ENCODE results near the gene GCM1.

Gene GCM1

GRCh38 chr6:53154071-53154470 is 5.4 kb upstream of the GCM1 start:
- no peak for DNase-seq

GRCh38 chr6:53152576-53152975 is 3.9 kb upstream of the GCM1 start:
- no peak for DNase-seq

- DNase-seq: no peak
These were observed 3.0 kb upstream of the GCM1 start for GRCh38 chr6:53151676-53152075.

GRCh38 chr6:53144802-53145201 is 3.8 kb downstream of the GCM1 start:
- DNase-seq: no peak

GRCh38 chr6:53143710-53144109 is 4.9 kb downstream of the GCM1 start:
- DNase-seq: no peak

- DNase-seq: no peak
These were observed 5.8 kb downstream of the GCM1 start for GRCh38 chr6:53142810-53143209.

- peak in 1 of 51 donors; percentile 0 for DNase-seq
These were observed 8.7 kb downstream of the GCM1 start for GRCh38 chr6:53139841-53140413.

GRCh38 chr6:53136000-53136609 is 12.5 kb downstream of the GCM1 start:
- DNase-seq: no peak

GRCh38 chr6:53134601-53135235 is 13.9 kb downstream of the GCM1 start:
- DNase-seq: no peak

GRCh38 chr6:53133961-53134360 is 14.7 kb downstream of the GCM1 start:
- no peak for DNase-seq

- DNase-seq: no peak
These were observed 17.9 kb downstream of the GCM1 start for GRCh38 chr6:53130569-53131290.

- DNase-seq: no peak
These were observed 19.8 kb downstream of the GCM1 start for GRCh38 chr6:53128842-53129241.

GRCh38 chr6:53125276-53125675 is 23.4 kb downstream of the GCM1 start:
- no peak for DNase-seq

- DNase-seq: no peak
These were observed 24.4 kb downstream of the GCM1 start for GRCh38 chr6:53124131-53124800.

GRCh38 chr6:53119772-53120409 is 28.8 kb downstream of the GCM1 start:
- DNase-seq: no peak

GRCh38 chr6:53119349-53119748 is 29.3 kb downstream of the GCM1 start:
- DNase-seq: no peak

- DNase-seq: no peak
These were observed 32.9 kb downstream of the GCM1 start for GRCh38 chr6:53115741-53116140.

- no peak for DNase-seq
These were observed 33.5 kb downstream of the GCM1 start for GRCh38 chr6:53115113-53115512.

- DNase-seq: no peak
These were observed 34.9 kb downstream of the GCM1 start for GRCh38 chr6:53113742-53114141.

- DNase-seq: no peak
These were observed 35.8 kb downstream of the GCM1 start for GRCh38 chr6:53112871-53113270.

- no peak for DNase-seq
These were observed 36.2 kb downstream of the GCM1 start for GRCh38 chr6:53112404-53112803.

- DNase-seq: no peak
These were observed 36.8 kb downstream of the GCM1 start for GRCh38 chr6:53111865-53112264.

All from hypothalamus (tissue), 51 donors.